ENCODE data around the gene CDYL2. TPM values are rescaled to one million over a fixed set of nuclear protein-coding genes. Genes with fewer than 3 reads are reported as not detected.

The CDYL2 gene
- total RNA-seq, 1 donor from 2014 or later = 1.8 TPM

DNA sequence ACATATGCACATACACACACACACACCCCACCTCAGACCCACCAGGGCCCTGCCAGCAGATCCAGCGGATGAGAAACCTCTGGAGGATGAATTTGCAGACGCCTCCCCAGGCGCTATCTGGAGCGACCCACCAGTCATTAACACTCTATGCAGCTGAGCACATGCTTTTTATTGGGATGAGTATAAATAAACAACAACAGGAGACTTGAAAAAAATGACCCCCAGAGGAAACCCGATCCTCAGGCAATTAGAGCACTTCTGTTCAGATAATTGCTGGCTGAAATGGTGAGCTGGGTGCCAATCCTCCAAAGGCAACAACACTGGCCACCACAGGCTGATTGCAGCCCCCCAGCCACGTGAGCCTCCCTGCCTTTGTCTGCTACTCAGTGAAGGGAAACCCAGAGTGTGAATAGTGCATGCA is 230.7 kb downstream of the CDYL2 start:
- peaks cover 4% of the 10 kb centered on the region for H3K9me3 Mint-ChIP-seq (ENCODE audit: unreplicated experiment)
- TF ChIP-seq, protein P1, sequence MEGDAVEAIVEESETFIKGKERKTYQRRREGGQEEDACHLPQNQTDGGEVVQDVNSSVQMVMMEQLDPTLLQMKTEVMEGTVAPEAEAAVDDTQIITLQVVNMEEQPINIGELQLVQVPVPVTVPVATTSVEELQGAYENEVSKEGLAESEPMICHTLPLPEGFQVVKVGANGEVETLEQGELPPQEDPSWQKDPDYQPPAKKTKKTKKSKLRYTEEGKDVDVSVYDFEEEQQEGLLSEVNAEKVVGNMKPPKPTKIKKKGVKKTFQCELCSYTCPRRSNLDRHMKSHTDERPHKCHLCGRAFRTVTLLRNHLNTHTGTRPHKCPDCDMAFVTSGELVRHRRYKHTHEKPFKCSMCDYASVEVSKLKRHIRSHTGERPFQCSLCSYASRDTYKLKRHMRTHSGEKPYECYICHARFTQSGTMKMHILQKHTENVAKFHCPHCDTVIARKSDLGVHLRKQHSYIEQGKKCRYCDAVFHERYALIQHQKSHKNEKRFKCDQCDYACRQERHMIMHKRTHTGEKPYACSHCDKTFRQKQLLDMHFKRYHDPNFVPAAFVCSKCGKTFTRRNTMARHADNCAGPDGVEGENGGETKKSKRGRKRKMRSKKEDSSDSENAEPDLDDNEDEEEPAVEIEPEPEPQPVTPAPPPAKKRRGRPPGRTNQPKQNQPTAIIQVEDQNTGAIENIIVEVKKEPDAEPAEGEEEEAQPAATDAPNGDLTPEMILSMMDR (IDR thresholded peaks at IDR 0.05) = no peak
- no peak overlapping the region for H3K27ac Mint-ChIP-seq (ENCODE audit: unreplicated experiment)
- no peak overlapping the region for H3K4me3 Mint-ChIP-seq (ENCODE audit: unreplicated experiment)
- no peak for DNase-seq (ENCODE audit: extremely low spot score, unreplicated experiment)
- H3K4me1 Mint-ChIP-seq (ENCODE audit: unreplicated experiment) = no peaks in the 10 kb centered on the region
- H3K27me3 Mint-ChIP-seq (ENCODE audit: unreplicated experiment) = no peaks in the 10 kb centered on the region
- H3K36me3 Mint-ChIP-seq (ENCODE audit: unreplicated experiment) = no peaks in the 10 kb centered on the region

DNA sequence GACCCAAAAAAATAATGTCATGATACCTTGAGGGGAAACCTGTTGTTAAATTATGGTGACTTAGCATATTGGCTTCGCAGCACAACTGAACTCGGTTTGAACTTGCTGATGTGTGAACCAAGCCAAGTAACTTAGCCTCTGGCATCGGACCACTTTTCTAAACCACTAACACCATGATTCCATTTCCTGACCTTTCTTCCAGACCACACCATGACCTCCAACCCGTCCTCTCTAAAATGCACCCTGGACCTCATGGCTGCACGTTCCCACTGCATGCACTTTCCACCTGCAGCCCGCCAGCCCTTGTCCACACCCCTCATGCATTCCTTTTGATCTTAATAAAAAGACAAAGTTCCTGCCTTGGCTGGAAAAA is 234.3 kb downstream of the CDYL2 start:
- no peak overlapping the region for H3K27ac Mint-ChIP-seq (ENCODE audit: unreplicated experiment)
- H3K4me3 Mint-ChIP-seq (ENCODE audit: unreplicated experiment) = no peak overlapping the region
- H3K4me1 Mint-ChIP-seq (ENCODE audit: unreplicated experiment) = no peaks in the 10 kb centered on the region
- TF ChIP-seq, protein P1 (IDR thresholded peaks at IDR 0.05) = no peak
- no peak for DNase-seq (ENCODE audit: extremely low spot score, unreplicated experiment)
- no peaks in the 10 kb centered on the region for H3K27me3 Mint-ChIP-seq (ENCODE audit: unreplicated experiment)
- peaks cover 4% of the 10 kb centered on the region for H3K9me3 Mint-ChIP-seq (ENCODE audit: unreplicated experiment)
- H3K36me3 Mint-ChIP-seq (ENCODE audit: unreplicated experiment) = no peaks in the 10 kb centered on the region

DNA sequence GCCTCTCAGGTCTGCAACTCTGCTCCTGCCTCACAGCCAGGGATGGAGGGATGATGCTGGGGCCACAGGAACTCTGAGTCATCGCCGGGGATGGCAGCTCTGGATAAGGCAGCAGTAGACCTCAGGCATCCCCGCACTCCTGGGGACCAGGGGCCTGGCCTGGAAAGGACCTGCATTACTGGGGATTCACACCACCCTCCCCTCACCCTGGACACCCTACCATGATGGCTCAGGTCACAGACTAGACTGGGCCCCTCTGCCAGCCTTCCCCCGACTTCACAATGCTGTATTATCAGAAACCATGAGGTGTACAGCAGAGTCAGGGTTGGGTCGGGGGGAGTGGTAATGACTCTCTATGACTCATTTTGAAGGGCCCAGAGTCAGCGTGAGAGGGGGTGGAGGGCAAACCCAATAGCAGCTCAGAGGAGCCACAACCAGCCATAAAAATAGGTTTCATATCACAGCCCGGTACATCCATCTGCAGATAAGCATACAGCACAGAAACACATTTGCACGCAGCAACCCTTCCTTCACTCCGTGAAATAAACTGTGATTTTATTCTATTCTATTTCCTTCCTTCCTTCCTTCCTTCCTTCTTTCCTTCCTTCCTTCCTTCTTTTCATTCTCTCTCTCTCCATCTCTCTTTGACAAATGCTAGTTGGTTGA is 234.8 kb downstream of the CDYL2 start:
- no peak for DNase-seq (ENCODE audit: extremely low spot score, unreplicated experiment)
- Mint-ChIP-seq H3K27ac (ENCODE audit: unreplicated experiment) (no peak overlapping the region), H3K9me3 (ENCODE audit: unreplicated experiment) (peaks cover 4% of the 10 kb centered on the region), H3K36me3 (ENCODE audit: unreplicated experiment) (no peaks in the 10 kb centered on the region), H3K27me3 (ENCODE audit: unreplicated experiment) (no peaks in the 10 kb centered on the region), H3K4me3 (ENCODE audit: unreplicated experiment) (no peak overlapping the region), H3K4me1 (ENCODE audit: unreplicated experiment) (no peaks in the 10 kb centered on the region)
- TF ChIP-seq, protein P1 (IDR thresholded peaks at IDR 0.05) = no peak

DNA sequence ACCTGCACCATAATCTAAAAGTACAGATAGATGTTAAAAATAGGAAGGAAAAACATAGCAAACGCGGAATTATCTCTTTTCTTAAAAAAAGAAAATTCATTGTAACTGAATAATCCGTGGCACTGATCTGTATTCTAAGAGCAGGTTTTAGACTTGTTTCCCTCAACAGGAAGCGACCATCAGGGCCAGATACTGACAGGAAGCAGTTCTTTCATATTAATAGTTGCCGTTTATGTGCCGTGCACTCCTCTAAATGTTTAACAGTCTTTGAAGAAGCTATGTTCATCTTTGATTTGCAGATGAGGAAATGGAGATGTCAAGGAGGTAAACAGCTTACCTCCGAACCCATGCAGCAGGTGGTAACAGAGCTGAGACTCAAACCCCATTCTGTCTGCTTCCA is 240.0 kb downstream of the CDYL2 start:
- H3K27me3 Mint-ChIP-seq (ENCODE audit: unreplicated experiment) = peaks cover 3% of the 10 kb centered on the region
- H3K4me3 Mint-ChIP-seq (ENCODE audit: unreplicated experiment) = no peak overlapping the region
- H3K4me1 Mint-ChIP-seq (ENCODE audit: unreplicated experiment) = no peaks in the 10 kb centered on the region
- no peak overlapping the region for H3K27ac Mint-ChIP-seq (ENCODE audit: unreplicated experiment)
- H3K9me3 Mint-ChIP-seq (ENCODE audit: unreplicated experiment) = no peaks in the 10 kb centered on the region
- no peaks in the 10 kb centered on the region for H3K36me3 Mint-ChIP-seq (ENCODE audit: unreplicated experiment)
- TF ChIP-seq, protein P1 (IDR thresholded peaks at IDR 0.05) = no peak
- no peak for DNase-seq (ENCODE audit: extremely low spot score, unreplicated experiment)

DNA sequence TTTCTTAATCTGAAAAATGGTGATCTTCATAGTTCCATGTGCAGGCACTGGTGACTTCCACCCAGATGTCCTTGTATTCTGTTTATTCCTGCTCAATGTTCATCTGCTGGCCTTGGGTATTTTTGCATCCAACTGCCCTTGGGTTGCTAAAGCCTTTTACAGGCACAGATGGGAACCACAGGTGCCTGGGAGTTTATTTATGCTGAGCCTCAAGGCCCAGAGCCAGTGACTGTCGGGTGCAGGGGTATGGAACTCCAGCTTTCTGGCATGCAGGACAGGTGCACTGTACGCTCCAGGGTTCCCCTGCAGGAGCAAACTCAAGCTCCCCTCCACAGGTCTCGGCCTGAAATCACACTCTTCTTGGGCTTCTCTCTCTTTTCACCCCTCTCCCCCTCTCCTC is 241.3 kb downstream of the CDYL2 start:
- Mint-ChIP-seq H3K4me3 (ENCODE audit: unreplicated experiment) (no peak overlapping the region), H3K27ac (ENCODE audit: unreplicated experiment) (no peak overlapping the region), H3K36me3 (ENCODE audit: unreplicated experiment) (no peaks in the 10 kb centered on the region), H3K27me3 (ENCODE audit: unreplicated experiment) (peaks cover 4% of the 10 kb centered on the region), H3K9me3 (ENCODE audit: unreplicated experiment) (no peaks in the 10 kb centered on the region), H3K4me1 (ENCODE audit: unreplicated experiment) (no peaks in the 10 kb centered on the region)
- DNase-seq (ENCODE audit: extremely low spot score, unreplicated experiment) = no peak
- TF ChIP-seq, protein P1 (IDR thresholded peaks at IDR 0.05) = no peak

Data from osteocyte (in vitro differentiated cells).